Fibroblast of skin of abdomen (primary cell): ENCODE data around the gene KANSL3. TPM values are rescaled to one million over a fixed set of nuclear protein-coding genes. Genes with fewer than 3 reads are reported as not detected.
"Not testable (repeated sequence)": the region's sequence is repeated elsewhere in the genome, so short reads cannot be mapped to it uniquely, and the experiment has no call there.

Experiments used
- DNase-seq: peaks from one replicate; pipeline ENCODE4 v3.0.0-alpha.2; 2013
- polyA plus RNA-seq, 2 experiments: library from polyadenylated mRNA; unstranded; fragments of 120-200 nt; gene quantifications; one replicate each; pipeline ENCODE4 v1.2.1, GENCODE V29; 2013; ENCODE audit not compliant: insufficient read length in 2 of 2

Gene KANSL3
- polyA plus RNA-seq (2013, experiment 1 of 2; ENCODE audit: insufficient read length): 26.6 TPM
- polyA plus RNA-seq (2013, experiment 2 of 2; ENCODE audit: insufficient read length): 28.0 TPM

DNA sequence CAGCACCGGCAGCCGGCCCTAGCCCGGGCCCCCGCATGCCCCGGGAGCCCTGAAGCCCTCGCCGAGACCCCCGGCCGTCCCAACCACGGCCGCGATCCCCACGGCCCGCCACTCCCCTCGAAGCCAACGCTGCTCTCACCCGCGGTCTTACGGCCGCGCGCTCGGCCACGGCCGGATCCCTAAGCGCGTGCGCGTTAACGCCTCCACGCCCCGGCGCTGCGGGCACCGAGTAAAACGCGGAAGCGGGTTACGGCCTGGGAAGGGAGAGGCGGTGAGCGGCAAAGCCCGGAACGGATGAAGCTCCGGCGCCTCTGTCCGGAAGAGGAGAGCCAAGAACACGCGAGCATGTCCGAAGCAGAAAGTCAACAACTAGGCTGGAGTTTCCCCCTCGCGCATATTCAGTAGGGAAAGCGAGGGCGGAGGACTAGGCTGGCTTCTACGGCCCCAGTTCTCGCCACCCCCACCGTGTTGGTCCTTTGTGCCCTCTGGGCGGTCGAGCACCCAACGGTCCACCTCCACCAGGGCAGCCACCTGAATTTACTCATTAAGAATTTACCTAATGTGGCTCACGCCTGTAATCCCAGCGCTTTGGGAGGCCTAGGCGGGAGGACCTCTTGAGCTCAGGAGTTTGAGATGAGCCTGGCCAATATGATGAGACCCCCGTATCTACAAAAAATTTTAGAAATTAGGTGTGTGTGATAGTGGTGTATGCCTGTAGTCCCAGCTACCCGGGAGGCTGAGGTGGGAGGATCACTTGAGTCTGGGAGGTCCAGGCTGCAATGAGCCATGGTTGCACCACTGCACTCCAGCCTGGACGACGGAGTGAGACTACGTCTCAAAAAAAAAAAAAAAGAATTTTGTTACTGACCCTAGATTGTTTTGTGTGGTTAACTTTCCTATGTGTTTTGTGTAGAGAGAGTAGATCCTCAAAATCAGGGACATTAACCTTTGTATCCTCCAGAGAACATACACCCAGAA, at the start of gene KANSL3:
Gene KANSL3 (minus strand): TSS at position 169 of the 978 bp plus-strand sequence. CDS start 1,177 bp downstream, outside the sequence.
- DNase-seq: peak; percentile 91

DNA sequence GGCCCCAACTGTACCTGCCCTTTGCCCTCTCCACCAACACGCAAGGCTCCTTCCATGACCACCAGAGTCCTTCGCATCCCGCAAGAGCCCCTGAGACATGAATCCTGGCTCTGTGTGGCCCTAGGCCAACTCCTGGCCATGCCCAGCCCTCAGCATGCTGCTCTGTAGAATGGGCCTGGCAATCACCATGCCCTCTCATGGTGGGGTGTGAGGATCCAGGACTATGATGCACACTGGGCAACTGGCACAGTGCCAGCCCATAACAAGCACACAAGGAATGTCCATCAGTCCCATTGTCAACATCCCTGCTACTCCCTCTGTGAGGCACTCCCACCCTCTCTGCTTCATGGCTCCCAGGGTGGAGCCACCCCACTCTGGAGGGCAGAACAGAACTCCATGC, 49.2 kb upstream of the KANSL3 start:
- no peak for DNase-seq

DNA sequence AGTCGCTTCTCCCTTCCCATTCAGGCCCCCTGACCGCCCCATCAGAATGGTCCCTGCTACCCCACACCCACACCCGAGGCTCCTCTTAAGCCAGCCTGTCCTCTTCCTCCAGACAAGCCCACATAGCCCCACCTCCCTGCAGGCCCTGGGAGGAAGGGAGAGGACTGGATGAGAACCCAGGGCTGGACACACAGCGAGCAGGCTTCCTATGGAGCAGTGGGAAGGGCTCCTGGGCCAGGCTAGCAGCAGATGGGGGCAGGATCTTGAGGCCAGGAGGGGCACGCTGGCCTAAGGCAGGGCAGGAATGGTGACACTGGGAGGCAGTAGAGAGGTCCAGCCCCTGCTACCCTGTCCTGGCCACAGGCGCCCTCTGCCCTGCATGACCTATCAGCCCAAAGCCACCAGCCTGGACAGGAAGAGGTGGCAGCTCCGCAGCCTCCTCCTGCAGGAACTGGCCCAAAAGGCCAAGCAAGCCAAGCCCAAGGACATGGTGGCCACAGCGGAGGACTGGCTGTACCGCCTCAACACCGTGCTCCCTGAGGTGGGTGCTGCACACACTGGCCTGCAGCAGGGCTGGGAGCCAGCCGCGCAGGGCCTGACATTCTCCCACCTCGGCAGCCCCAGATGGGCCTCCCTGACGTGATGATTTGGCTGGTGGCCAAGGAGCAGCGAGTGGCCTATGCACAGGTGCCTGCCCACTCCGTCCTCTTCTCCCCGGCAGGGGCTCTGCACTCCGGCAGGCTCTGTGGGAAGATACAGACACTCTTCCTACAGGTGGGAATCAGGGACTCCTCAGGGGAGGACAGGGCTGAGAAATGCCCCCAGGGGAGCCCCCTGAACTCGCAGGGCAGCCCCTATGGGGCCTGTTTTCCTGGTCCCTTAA, 47.7 kb upstream of the KANSL3 start:
- DNase-seq: peak; percentile 6

DNA sequence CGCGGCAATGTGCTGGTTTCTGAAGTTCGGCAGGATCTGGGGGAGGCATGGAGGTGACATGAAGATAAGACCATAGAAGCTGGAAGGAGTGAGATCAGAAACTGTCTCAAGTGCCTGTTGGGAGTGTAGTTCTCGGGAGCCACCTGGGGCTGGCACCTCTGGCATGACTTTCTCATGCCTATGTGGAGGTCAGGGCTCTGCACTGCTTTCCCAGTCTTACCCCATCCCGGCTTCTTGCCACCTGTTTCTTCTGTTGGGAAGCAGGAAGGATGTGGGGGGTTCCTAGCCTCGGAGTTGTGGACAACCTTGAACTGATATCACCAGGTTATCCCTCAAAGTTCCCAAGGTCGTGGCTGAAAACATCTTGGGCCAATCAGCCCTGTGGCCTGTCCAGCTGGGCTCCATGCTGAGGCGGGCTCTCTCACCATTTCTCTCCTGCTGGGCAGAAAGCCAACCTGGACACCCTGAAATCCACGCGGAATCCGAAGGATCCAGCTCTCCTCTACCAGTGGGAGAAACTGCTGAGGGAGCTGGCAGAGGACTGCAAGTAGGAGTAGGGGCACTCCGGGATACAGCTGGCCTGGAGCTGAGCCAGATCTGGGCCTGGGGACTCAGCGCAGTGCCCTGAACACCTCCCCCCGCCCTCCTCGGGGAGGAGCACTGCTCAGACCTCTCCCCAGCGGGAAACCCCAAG, 46.9 kb upstream of the KANSL3 start:
- DNase-seq: no peak

DNA sequence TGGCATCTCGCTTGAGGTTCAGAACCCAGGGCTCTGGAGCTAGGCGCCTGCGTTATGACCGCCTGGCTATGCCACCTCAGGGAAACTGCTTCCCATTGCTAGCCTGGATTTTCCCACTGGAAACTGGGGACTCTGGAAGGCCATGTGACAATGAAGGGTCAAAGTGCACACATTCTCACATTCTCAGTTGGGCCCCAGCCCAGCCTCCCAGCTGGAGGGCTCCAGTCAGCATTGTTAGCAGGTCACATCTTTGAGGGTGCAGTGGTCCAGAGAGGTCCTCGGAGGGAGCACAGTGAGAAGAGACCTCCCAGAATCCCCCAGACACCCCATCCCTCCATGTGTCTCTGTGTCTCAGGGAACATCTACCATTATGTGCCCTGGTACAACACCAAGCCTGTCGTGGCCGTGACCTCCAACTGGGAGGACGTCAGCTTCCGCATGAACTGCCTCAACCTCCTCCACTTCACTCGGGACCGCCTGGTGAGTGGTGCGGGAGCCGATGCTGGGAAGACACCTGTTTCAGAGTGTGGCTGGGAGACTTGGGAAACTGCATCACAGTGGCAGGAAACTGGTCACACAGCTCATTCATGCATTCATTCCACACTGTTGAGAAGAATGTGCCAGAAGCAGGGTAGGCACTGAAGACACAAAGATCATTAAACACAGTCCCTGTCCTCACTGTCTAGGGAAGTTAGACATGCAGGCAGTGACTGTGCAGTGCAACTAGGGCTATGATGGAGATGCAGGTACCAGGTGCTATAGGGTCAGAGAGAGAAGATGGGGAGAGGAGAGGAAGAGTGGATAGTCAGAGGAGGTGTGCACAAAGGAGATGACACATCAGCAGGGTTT, 46.1 kb upstream of the KANSL3 start:
- DNase-seq: no peak

DNA sequence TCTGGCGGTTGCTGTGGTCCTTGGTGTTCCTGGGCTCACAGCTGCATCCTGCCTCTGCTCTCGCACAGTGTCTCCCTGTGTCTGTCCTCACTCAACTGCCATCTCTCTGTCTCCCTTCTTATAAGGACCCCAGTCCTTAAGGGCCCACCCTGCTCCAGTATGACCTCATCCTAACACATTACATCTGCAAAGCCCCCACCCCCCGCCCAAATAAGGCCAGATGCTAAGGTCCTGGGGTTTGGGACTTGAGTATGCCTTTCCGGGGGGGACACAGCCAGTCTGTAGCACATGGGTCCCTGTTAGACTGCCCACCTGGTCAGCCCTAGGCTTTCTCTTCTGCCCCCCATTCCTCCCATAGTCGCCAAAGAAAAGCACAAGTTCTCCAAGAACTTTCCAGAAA, 45.2 kb upstream of the KANSL3 start:
- no peak for DNase-seq

DNA sequence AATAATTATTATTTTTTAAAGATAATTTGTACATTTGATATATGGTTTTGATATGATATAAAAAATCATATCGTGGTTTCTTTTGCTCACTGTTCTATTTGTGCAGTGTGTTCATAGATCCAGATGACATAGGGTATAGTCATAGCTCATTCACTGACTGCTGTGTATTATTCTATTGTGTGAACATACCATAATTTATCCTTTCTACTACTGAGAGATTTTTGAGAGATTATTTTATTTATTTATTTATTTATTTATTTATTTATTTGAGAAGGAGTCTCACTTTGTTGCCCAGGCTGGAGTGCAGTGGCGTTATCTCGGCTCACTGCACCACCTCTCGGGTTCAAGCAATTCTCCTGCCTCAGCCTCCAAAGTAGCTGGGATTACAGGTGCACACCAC, 43.4 kb upstream of the KANSL3 start:
- DNase-seq: no peak

DNA sequence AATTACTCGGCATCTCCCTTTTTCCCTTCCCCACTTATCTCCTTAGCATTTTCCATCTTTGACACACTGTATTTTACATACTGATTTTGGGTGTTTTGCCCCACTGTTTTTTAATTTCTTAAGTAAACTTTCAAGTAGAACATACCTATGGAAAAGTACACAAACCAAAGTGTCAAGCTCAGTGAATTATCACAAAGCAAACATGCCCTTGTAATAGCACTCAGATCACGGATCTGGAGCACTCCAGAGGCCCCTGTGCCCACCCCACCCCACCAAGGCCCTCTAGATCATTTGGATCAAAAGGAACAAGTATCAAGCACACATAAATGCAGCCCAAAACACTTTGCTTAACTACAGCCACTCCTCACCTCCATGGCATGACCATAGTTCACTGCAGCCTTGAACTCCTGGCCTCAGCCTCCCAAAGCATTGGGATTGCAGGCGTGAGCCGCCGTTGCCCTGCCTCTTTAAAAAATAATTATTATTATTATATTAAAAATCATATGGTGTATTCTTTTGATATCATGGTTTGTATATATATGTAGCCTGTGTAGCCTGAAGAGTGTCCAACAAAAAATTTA, 42.5 kb upstream of the KANSL3 start:
- DNase-seq: no peak

DNA sequence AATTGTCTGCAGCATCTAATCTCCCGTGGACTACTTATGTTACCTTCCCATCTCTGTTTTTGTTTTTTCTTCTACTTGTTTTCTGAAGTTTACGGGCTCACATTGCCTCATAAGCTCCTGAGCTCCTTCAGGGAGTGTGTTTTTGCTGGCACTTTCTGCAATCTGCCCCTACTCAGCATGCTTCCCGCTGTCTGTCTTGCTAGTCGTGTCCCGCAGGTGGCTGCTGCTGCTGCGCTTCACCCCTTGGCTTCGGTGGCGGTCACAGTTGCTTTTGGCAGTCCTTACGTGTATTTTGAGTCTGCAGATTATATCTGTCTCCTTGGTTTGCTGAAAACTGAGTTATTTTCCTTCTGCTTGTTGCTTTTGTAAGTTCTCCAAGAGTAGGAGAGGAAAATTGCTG, 41.7 kb upstream of the KANSL3 start:
- no peak for DNase-seq

DNA sequence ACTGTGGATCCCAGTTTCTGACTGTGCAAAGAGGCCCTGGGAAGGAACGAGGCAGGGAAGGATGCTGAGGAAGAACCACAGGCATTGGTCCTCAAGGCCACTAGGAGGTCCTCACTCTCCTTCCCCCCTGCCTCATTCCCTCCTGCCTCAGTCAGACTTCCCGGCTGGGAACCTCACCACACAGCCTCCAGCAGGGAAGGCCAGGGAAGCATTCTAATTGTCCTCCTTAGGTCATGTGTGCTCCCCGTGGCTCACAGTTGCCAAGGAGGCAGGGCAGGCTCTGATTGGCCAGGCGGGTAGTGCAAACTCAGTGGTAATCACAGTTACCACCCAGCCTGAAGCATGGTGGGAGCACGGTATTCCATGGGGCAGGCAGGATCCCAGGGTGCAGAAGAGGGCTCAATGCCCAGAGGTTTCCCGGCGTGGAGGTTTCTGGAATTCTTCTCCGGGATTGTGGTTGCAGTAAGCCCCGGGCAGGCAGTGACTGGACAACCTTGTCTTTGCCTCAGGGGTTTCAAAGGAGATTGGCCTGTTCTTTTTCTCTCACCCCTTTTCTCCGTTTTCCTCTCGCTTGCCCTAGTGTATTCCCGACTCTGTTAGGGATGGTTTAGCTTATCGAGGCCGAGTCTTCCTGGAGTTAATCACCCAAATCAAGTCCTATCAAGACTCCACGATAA, 31.6 kb upstream of the KANSL3 start:
- no peak for DNase-seq

DNA sequence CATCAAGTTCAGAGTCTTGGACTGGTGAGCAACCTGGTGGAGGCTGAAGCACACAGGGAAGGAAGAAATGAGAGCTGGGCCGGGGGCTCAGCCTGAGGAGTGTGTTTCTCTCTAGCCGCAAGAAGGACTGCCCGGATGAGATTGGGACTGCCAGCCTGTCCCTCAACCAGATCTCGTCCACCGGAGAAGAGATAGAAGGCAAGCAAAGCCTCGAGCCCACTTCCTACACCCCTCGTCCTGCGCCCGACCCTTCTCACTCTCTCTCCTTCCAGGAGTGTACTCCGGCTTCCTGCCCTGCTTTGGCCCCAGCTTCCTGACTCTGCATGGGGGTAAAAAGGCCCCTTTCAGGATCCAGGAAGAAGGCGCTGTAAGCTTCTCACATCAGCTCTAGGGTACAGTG, 30.7 kb upstream of the KANSL3 start:
- no peak for DNase-seq

DNA sequence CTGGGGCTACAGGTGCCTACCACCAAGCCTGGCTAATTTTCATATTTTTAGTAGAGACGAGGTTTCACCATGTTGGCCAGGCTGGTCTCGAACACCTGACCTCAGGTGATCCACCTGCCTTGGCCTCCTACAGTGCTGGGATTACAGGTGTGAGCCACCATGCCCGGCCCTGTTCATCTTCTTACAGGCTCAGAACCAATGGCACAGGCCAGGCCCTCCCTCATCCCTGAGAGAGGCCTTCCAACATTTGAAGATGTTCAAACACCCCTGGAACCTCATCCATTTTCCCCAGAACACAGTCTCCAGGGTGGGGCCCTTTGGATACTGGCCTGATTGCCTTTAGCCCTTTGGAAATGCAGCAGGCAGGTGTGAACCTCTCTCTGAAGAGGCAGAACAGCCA, 27.6 kb upstream of the KANSL3 start:
- DNase-seq: not testable (repeated sequence)

DNA sequence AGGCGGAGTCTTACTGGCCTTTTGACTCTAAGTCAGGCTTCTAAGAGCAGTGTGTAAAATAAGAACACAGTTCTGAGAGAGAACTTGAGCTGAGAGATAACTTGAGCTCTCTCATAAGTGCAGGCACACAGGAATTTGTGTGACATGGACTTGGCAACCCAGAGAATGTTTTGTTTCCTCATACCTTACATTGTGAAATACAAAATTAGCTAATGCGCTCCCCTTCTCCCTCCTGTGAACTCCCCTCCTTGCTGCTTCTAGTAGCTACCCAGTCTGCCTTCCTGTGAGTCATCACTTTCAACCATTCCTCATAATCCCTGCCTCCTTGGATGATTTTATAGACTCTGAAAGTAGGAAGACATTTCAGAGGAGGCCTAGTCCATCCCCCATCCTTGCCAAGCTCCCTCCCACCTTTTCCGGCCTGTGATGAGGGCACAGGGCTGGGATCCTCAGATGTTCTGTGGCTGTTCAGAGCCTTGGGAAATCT, 27.0 kb upstream of the KANSL3 start:
- peak; percentile 98 for DNase-seq

DNA sequence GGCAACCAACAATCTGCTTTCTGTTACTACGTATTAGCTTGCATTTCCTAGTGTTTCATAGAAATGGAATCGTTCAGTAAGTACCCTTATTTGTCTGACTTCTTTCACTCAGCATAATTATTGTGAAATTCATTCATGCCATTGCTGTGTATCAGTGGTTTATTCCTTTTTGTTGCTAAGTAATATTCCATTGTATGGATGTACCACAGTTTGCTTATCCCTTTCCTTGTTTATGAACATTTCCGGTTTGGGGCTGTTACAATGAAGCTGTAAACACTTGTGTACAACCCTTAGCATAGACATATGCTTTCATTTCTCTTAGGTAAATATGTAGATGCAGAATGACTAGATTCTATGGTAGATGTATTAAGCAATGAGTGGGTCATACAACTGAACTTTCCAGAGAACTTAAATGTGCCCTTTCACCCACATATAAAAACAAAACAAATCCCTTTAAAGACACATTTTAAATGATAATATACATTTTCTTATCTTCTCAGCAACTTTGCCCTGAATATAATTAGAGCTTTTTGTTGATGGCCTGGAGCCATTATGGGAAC, 26.3 kb upstream of the KANSL3 start:
- DNase-seq: no peak

DNA sequence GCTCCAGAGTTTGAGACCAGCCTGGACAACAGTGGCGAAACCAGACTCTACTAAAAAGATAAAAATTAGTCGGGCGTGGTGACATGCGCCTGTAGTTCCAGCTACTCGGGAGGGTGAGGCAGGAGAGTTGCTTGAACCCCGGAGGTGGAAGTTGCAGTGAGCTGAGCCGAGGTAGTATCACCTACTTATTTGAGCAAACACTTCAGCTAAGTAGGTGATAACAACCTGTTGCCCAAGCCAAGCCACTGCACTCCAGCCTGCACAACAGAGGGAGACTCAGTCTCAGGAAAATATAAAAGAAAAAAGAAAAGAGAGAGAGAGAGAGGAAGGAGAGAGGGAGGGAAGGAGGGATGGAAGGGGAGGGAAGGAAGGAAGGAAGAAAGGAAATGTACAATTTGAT, 25.7 kb upstream of the KANSL3 start:
- no peak for DNase-seq

DNA sequence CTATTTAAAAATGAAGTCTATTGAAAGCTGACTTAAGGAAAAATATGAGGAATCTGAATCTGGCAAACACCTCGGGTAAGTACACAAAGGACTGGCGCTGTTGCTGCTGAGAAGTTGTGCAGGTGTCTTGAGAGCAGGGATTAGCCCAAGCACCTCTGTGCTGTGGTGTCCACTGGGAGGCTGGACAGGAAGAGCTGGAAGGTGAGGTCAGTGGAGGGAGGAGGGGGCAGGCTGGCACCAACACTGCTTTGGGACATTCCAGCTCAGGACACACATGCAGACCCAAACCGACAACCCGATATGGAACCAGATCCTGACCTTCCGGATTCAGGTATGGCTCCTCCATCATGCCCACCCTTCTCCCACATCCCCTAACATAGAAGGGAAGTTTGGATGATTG, 25.1 kb upstream of the KANSL3 start:
- no peak for DNase-seq

DNA sequence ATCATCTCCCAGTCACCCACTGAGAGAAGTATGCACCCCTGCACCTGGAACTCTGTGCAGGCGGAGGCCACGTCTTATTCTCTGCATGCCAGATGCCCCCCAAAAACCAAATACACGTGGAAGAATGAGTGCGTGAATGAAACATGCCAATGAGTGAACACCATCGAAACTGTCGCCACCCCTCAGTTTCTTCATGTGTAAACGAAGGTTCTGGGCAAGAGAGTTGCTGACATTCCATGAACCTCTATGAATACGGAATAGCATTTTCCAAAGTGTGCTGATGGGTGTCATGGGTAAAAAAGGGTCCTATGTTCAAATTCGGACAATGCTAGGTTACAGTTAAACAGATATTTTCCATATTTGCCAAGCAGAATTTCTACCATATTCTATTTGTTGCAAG, 24.2 kb upstream of the KANSL3 start:
- no peak for DNase-seq

DNA sequence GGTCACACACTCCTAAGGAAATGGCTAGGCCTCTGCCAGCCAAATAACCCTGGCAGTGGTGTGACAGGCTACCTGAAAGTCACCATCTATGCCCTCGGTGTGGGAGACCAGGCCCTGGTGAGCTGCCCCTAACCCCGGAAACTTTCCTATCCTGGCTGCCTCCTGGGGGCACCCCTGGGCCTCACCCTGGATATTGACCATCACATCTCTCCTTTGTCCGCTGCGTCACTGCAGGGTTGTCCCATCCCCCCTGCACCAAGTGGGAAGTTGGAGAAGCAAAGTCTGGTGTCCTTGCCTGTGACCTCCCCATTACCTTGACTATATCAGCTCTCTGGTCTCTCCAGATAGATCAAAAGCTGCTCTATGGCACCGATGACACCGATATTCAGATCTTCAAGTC, 23.2 kb upstream of the KANSL3 start:
- DNase-seq: no peak

DNA sequence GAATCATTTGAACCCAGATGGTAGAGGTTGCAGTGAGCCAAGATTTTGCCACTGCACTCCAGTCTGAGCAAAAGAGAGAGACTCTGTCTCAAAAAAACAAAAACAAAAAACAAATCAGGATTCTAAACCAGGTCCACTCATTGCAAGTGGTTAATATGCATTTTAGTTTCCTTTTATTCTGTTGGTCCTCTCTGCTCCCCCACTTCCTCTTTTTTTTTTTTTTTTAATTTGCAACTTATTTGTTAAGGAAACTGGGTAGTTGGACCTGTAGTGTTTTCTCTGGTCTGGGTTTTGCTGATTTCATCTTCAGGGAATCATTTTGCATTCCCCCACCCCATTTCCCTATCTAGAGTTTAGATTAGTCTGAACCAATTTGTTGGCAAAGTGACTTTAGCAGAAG, 18.4 kb upstream of the KANSL3 start:
- DNase-seq: no peak

DNA sequence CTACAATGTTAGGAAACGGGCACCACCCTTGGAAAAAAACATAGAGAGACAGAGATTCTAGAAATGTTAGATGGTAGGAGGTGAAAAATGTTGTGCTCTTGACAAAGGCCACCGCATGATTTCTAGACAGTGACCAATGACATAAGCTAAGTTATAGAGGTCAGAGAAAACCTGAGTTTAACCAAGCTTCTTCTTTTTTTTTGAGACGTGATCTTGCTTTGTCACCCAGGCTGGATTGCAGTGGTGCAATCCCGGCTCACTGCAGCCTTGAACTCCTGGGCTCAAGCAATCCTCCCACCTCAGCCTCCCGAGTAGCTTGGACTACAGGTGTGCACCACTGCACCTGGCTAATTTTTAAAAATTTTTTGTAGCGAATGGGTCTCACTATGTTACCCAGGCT, 17.4 kb upstream of the KANSL3 start:
- no peak for DNase-seq
